H1 (cell line): ENCODE measurements around the gene ESR1. TPM values are rescaled to one million over a fixed set of nuclear protein-coding genes. Genes with fewer than 3 reads are reported as not detected.

Experiments
- BRCA1 ChIP-seq: IDR thresholded peaks from 2 replicates; pipeline ENCODE4 v1.6.1; 2012; ENCODE audit warnings: low read depth, low read length, improper control_type of control experiment
- SP2 ChIP-seq: IDR thresholded peaks from 2 replicates; pipeline ENCODE4 v1.6.1; 2012; ENCODE audit warnings: mild to moderate bottlenecking, low read length, inconsistent platforms
- SRF ChIP-seq: IDR thresholded peaks from 2 replicates; pipeline ENCODE4 v1.6.1; 2011; ENCODE audit warnings: mild to moderate bottlenecking, low read depth, low read length, moderate library complexity
- polyA plus RNA-seq, 7 experiments: library from polyadenylated mRNA; depleted of rRNA in 3 of 7; stranded (reverse) in 5 of 7; unstranded in 2 of 7; fragments of >200 nt in 5 of 7; fragments of 200-250 nt in 2 of 7; gene quantifications; 1 replicate in 5 of 7; 2 replicates in 1 of 7; 4 replicates in 1 of 7; pipeline versions ENCODE4 v1.2.1 to v1.2.3, GENCODE V29; 2011 to 2013; ENCODE audit warnings: missing spikeins in 2 of 7, mixed read lengths in 2 of 7
- total RNA-seq: library from RNA; stranded (reverse); fragmentation: NEBNext Ultra II Directional; extraction: Animal tissue kit (Norgen Biotek cat#: 25700); gene quantifications from 2 replicates; pipeline ENCODE4 v1.2.1, GENCODE V29; 2021
- TF ChIP-seq, protein P1 (sequence below): fragments of 300-600 bp; sonication (generic); IDR thresholded peaks from 2 replicates; pipeline ENCODE4 v1.7.1; 2012; ENCODE audit warnings: low read length, moderate library complexity, mild to moderate bottlenecking, inconsistent platforms; ENCODE audit not compliant: insufficient replicate concordance

The ESR1 gene
- total and polyA plus RNA-seq, 2 of the 8 experiments (the other 6 are each of a cell fraction or from before 2014, with no cell fraction given) = 0.03 to 0.17 TPM

GRCh38 chr6:151901009-151901411 lies 93.5 kb downstream of the ESR1 start (continued):
- TF ChIP-seq, protein P1, sequence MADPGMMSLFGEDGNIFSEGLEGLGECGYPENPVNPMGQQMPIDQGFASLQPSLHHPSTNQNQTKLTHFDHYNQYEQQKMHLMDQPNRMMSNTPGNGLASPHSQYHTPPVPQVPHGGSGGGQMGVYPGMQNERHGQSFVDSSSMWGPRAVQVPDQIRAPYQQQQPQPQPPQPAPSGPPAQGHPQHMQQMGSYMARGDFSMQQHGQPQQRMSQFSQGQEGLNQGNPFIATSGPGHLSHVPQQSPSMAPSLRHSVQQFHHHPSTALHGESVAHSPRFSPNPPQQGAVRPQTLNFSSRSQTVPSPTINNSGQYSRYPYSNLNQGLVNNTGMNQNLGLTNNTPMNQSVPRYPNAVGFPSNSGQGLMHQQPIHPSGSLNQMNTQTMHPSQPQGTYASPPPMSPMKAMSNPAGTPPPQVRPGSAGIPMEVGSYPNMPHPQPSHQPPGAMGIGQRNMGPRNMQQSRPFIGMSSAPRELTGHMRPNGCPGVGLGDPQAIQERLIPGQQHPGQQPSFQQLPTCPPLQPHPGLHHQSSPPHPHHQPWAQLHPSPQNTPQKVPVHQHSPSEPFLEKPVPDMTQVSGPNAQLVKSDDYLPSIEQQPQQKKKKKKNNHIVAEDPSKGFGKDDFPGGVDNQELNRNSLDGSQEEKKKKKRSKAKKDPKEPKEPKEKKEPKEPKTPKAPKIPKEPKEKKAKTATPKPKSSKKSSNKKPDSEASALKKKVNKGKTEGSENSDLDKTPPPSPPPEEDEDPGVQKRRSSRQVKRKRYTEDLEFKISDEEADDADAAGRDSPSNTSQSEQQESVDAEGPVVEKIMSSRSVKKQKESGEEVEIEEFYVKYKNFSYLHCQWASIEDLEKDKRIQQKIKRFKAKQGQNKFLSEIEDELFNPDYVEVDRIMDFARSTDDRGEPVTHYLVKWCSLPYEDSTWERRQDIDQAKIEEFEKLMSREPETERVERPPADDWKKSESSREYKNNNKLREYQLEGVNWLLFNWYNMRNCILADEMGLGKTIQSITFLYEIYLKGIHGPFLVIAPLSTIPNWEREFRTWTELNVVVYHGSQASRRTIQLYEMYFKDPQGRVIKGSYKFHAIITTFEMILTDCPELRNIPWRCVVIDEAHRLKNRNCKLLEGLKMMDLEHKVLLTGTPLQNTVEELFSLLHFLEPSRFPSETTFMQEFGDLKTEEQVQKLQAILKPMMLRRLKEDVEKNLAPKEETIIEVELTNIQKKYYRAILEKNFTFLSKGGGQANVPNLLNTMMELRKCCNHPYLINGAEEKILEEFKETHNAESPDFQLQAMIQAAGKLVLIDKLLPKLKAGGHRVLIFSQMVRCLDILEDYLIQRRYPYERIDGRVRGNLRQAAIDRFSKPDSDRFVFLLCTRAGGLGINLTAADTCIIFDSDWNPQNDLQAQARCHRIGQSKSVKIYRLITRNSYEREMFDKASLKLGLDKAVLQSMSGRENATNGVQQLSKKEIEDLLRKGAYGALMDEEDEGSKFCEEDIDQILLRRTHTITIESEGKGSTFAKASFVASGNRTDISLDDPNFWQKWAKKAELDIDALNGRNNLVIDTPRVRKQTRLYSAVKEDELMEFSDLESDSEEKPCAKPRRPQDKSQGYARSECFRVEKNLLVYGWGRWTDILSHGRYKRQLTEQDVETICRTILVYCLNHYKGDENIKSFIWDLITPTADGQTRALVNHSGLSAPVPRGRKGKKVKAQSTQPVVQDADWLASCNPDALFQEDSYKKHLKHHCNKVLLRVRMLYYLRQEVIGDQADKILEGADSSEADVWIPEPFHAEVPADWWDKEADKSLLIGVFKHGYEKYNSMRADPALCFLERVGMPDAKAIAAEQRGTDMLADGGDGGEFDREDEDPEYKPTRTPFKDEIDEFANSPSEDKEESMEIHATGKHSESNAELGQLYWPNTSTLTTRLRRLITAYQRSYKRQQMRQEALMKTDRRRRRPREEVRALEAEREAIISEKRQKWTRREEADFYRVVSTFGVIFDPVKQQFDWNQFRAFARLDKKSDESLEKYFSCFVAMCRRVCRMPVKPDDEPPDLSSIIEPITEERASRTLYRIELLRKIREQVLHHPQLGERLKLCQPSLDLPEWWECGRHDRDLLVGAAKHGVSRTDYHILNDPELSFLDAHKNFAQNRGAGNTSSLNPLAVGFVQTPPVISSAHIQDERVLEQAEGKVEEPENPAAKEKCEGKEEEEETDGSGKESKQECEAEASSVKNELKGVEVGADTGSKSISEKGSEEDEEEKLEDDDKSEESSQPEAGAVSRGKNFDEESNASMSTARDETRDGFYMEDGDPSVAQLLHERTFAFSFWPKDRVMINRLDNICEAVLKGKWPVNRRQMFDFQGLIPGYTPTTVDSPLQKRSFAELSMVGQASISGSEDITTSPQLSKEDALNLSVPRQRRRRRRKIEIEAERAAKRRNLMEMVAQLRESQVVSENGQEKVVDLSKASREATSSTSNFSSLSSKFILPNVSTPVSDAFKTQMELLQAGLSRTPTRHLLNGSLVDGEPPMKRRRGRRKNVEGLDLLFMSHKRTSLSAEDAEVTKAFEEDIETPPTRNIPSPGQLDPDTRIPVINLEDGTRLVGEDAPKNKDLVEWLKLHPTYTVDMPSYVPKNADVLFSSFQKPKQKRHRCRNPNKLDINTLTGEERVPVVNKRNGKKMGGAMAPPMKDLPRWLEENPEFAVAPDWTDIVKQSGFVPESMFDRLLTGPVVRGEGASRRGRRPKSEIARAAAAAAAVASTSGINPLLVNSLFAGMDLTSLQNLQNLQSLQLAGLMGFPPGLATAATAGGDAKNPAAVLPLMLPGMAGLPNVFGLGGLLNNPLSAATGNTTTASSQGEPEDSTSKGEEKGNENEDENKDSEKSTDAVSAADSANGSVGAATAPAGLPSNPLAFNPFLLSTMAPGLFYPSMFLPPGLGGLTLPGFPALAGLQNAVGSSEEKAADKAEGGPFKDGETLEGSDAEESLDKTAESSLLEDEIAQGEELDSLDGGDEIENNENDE = no peak
- TF ChIP-seq SRF (no peak), SP2 (no peak), BRCA1 (no peak)
